Hepatocyte (in vitro differentiated cells): ENCODE data around the gene EFNA2. TPM values are rescaled to one million over a fixed set of nuclear protein-coding genes. Genes with fewer than 3 reads are reported as not detected.

Experiments
- DNase-seq: peaks from one replicate; pipeline ENCODE4 v3.0.0-alpha.2; 2016; ENCODE audit warnings: low spot score
- H2AFZ ChIP-seq: fragments of 200-600 bp; sonication (generic); 2 replicates; pipeline ENCODE4 v1.6.0; 2016; ENCODE audit warnings: antibody characterized with exemption, mild to moderate bottlenecking
- H3K27ac ChIP-seq: fragments of 200-600 bp; sonication (generic); 2 replicates; pipeline ENCODE4 v1.5.1; 2016; ENCODE audit warnings: mild to moderate bottlenecking
- H3K27me3 ChIP-seq: fragments of 200-600 bp; sonication (generic); 2 replicates; pipeline ENCODE4 v1.6.1; 2016
- H3K36me3 ChIP-seq: fragments of 200-600 bp; sonication (generic); replicated peaks from 2 replicates; pipeline ENCODE4 v1.5.1; 2016; ENCODE audit warnings: low read depth; ENCODE audit not compliant: insufficient read depth
- H3K4me1 ChIP-seq: fragments of 200-600 bp; sonication (generic); 2 replicates; pipeline ENCODE4 v1.5.1; 2016; ENCODE audit warnings: mild to moderate bottlenecking, moderate library complexity; ENCODE audit not compliant: insufficient read depth
- H3K4me2 ChIP-seq: fragments of 200-600 bp; sonication (generic); 2 replicates; pipeline ENCODE4 v1.6.0; 2016
- H3K4me3 ChIP-seq: fragments of 200-600 bp; sonication (generic); 2 replicates; pipeline ENCODE4 v1.5.1; 2016; ENCODE audit warnings: mild to moderate bottlenecking
- H3K79me2 ChIP-seq: fragments of 200-600 bp; sonication (generic); 2 replicates; pipeline ENCODE4 v1.6.0; 2017; ENCODE audit warnings: mild to moderate bottlenecking
- H3K9me2 ChIP-seq: fragments of 200-600 bp; sonication (generic); replicated peaks from 2 replicates; pipeline ENCODE4 v1.6.0; 2017; ENCODE audit warnings: mild to moderate bottlenecking; ENCODE audit not compliant: insufficient read depth
- H3K9me3 ChIP-seq: fragments of 200-600 bp; sonication (generic); 2 replicates; pipeline ENCODE4 v1.5.1; 2016; ENCODE audit warnings: low read depth, mild to moderate bottlenecking
- H4K20me1 ChIP-seq: fragments of 200-600 bp; sonication (generic); 2 replicates; pipeline ENCODE4 v1.6.0; 2016; ENCODE audit warnings: mild to moderate bottlenecking; ENCODE audit not compliant: insufficient read depth, poor library complexity, severe bottlenecking
- EZH2 ChIP-seq: fragments of 200-600 bp; sonication (generic); IDR thresholded peaks from 2 replicates; pipeline ENCODE4 v1.6.1; 2016; ENCODE audit warnings: antibody characterized with exemption, mild to moderate bottlenecking, borderline replicate concordance
- EZH2phosphoT487 ChIP-seq: fragments of 200-600 bp; sonication (generic); IDR thresholded peaks from one replicate; pipeline ENCODE4 v1.6.1; 2018; ENCODE audit warnings: antibody characterized with exemption, mild to moderate bottlenecking, low read depth, moderate library complexity; ENCODE audit not compliant: unreplicated experiment, severe bottlenecking
- WGBS: methylation state at CpG from one replicate; pipeline ENCODE4 v1.1.6; 2016; ENCODE audit warnings: low lambda C conversion rate; ENCODE audit errors: missing lambda C conversion rate; 5-methylcytosine and 5-hydroxymethylcytosine counted together
- polyA plus RNA-seq: library from polyadenylated mRNA; unstranded; fragments of >200 nt; fragmentation: Nextera tagmentation; extraction: Ambion mirVana; gene quantifications from 2 replicates; pipeline ENCODE4 v1.2.1, GENCODE V29; 2016
- total RNA-seq: library from RNA; depleted of rRNA; stranded (reverse); fragments of >200 nt; gene quantifications from 2 replicates; pipeline ENCODE4 v1.2.3, GENCODE V29; 2014
- TF ChIP-seq, protein P1 (sequence below): fragments of 200-600 bp; sonication (generic); IDR thresholded peaks from 2 replicates; pipeline ENCODE4 v1.5.1; 2016; ENCODE audit warnings: antibody characterized with exemption, mild to moderate bottlenecking; ENCODE audit not compliant: poor library complexity

Gene EFNA2
- total and polyA plus RNA-seq, 2 experiments from 2014 or later, result 1.3 to 14.2 TPM

DNA sequence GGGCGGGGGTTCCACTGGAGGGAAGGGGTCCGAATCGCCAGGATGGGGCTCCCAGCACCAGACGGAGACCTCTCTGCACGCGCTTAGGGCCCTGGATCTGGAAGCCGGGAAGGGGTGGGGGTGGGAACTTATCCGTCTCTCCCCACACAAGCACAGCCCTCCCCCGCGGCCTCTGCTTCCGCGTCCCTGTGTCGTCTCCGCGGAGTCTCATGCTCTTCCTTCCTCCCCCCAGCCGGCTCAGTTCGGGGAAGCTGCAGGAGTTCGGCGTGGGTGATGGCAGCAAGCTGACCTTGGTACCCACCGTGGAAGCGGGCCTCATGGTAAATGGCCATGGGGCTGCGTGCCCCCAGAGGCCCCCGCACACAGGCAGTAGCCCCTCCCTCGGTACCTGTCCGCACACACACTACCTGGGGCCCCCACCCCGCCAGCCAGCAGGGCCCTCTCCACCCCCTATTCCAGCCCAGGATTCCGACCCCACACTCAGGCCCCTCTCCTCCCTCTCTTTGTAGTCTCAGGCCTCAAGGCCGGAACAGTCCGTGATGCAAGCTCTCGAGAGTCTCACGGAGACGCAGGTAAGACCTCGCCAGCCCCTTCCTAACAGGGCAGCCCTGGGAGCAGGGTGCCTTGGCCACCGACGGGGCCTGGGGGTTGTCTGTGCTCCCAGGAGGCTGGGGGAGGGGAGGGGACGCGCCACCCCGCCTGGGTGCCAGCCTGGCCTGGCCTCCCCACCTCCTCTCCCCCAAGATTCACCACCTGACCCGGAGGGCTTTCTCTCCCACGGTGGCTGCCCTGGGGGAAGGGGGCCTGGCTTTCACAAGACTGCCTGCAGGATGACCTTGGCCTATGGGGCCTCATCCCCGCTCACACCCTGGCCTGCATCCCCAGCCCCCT lies 34.1 kb upstream of the EFNA2 start:
- peaks cover 36% of the 10 kb centered on the region for H3K4me1 ChIP-seq
- peak overlapping the region; percentile 98 for H3K27ac ChIP-seq
- peak overlapping the region; percentile 91 for H3K4me2 ChIP-seq
- H3K4me3 ChIP-seq, result peak overlapping the region; percentile 98
- peaks cover 30% of the 10 kb centered on the region for H4K20me1 ChIP-seq
- TF ChIP-seq, protein P1, sequence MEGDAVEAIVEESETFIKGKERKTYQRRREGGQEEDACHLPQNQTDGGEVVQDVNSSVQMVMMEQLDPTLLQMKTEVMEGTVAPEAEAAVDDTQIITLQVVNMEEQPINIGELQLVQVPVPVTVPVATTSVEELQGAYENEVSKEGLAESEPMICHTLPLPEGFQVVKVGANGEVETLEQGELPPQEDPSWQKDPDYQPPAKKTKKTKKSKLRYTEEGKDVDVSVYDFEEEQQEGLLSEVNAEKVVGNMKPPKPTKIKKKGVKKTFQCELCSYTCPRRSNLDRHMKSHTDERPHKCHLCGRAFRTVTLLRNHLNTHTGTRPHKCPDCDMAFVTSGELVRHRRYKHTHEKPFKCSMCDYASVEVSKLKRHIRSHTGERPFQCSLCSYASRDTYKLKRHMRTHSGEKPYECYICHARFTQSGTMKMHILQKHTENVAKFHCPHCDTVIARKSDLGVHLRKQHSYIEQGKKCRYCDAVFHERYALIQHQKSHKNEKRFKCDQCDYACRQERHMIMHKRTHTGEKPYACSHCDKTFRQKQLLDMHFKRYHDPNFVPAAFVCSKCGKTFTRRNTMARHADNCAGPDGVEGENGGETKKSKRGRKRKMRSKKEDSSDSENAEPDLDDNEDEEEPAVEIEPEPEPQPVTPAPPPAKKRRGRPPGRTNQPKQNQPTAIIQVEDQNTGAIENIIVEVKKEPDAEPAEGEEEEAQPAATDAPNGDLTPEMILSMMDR, result no peak
- TF ChIP-seq EZH2phosphoT487 (no peak), EZH2 (no peak)
- DNase-seq, result peak; percentile 84
- H3K27me3 ChIP-seq, result no peaks in the 10 kb centered on the region
- no peak overlapping the region for H2AFZ ChIP-seq
- H3K9me2 ChIP-seq, result no peaks in the 10 kb centered on the region
- no peaks in the 10 kb centered on the region for H3K9me3 ChIP-seq
- WGBS, result 4% methylated on average over 14 of the region's 41 CpGs
- H3K36me3 ChIP-seq, result no peaks in the 10 kb centered on the region
- peaks cover 62% of the 10 kb centered on the region for H3K79me2 ChIP-seq

DNA sequence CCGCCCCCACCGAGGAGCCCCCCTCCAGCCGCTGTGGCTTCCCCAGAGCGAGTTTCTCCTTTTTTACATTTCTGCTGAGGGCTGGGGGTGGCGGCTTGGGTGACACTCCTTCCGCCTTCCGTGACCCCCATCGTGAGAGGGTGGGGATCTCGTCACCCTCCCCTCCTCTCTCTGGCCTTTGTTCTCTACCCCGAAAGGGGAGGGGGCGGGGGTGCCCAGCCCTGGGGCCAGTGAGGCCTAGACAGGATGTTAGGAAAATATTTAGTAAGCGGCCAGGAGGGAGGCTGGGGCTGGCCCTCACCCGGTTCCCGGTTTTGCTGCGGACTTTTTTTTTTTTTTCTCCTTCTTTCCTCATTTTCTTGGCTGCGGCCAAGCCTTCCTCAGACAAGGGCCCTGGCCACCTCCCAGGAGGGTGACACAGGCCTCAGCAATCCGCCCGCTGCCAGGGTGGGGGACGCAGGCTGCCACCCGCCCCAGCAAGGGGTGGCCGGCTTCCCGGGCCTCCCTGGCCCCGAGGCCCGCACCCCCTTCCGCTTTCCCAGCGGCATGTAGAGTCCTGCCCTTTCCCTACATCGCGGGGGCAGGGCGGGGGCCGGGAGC lies 33.4 kb upstream of the EFNA2 start:
- Histone ChIP-seq H3K9me3 (no peaks in the 10 kb centered on the region), H3K4me2 (peak overlapping the region; percentile 91), H3K79me2 (peaks cover 67% of the 10 kb centered on the region), H3K27me3 (no peaks in the 10 kb centered on the region), H2AFZ (no peak overlapping the region), H4K20me1 (peaks cover 37% of the 10 kb centered on the region), H3K27ac (peak overlapping the region; percentile 98), H3K4me1 (peaks cover 38% of the 10 kb centered on the region), H3K9me2 (no peaks in the 10 kb centered on the region), H3K36me3 (no peaks in the 10 kb centered on the region), H3K4me3 (peak overlapping the region; percentile 98)
- DNase-seq, result peak; percentile 85
- WGBS, result 15% methylated on average over 20 of the region's 30 CpGs
- no peak for TF ChIP-seq EZH2phosphoT487
- TF ChIP-seq, protein P1, result no peak
- TF ChIP-seq EZH2, result no peak

GRCh38 chr19:1252821-1253513 lies 32.7 kb upstream of the EFNA2 start:
- 13% methylated on average over 18 of the region's 26 CpGs for WGBS
- Histone ChIP-seq H3K79me2 (peaks cover 67% of the 10 kb centered on the region), H3K4me2 (peak overlapping the region; percentile 91), H3K4me3 (peak overlapping the region; percentile 98), H2AFZ (no peak overlapping the region), H3K9me3 (no peaks in the 10 kb centered on the region), H3K36me3 (no peaks in the 10 kb centered on the region), H3K4me1 (peaks cover 39% of the 10 kb centered on the region), H4K20me1 (peaks cover 42% of the 10 kb centered on the region), H3K27ac (peak overlapping the region; percentile 98), H3K9me2 (no peaks in the 10 kb centered on the region), H3K27me3 (no peaks in the 10 kb centered on the region)
- DNase-seq, result peak; percentile 95
- TF ChIP-seq EZH2phosphoT487 (no peak), EZH2 (no peak)
- TF ChIP-seq, protein P1, result no peak
